Neural progenitor cell (in vitro differentiated cells): Measurements from ENCODE around the gene ADCY1.

Experiments
- CTCF ChIP-seq: fragments of 200-600 bp; sonication (generic); IDR thresholded peaks from 2 replicates; pipeline ENCODE4 v1.5.1; 2017; ENCODE audit warnings: antibody characterized with exemption, mild to moderate bottlenecking
- EZH2 ChIP-seq: fragments of 200-600 bp; sonication (generic); IDR thresholded peaks from 2 replicates; pipeline ENCODE4 v1.6.1; 2017; ENCODE audit warnings: antibody characterized with exemption, mild to moderate bottlenecking, moderate library complexity

- TF ChIP-seq EZH2 (no peak), CTCF (no peak)
Measured at GRCh38 chr7:45712872-45713668, 138.9 kb downstream of the ADCY1 start.
